A673 (cell line): ENCODE data around the gene P2RY6. TPM values are rescaled to one million over a fixed set of nuclear protein-coding genes. Genes with fewer than 3 reads are reported as not detected.

Experiments used
- BruUV-seq: library from RNA; stranded (reverse); fragments of 400-500 nt; replicated peaks from 2 replicates; lab custom pipeline; 2021; lab: Mats Ljungman, UMichigan
- CTCF ChIA-PET: fragments of 300-600 bp; sonication (Branson Sonifier 250); formaldehyde crosslinking; loops from one replicate; lab custom pipeline; 2022; ENCODE audit warnings: antibody characterized with exemption; lab: Charles Lee
- POLR2A ChIA-PET: fragments of 300-600 bp; sonication (Branson Sonifier 250); formaldehyde crosslinking; loops from one replicate; lab custom pipeline; 2022; ENCODE audit warnings: antibody characterized with exemption; ENCODE audit not compliant: low non-redundant PET; lab: Charles Lee
- DNase-seq: peaks from one replicate; pipeline ENCODE4 v3.0.0-alpha.2; 2015; ENCODE audit warnings: low spot score
- H3K27ac ChIP-seq: fragments of 200-600 bp; sonication (generic); 2 replicates; pipeline ENCODE4 v1.5.1; 2016; ENCODE audit warnings: mixed run types, low read depth, mild to moderate bottlenecking, mixed read lengths, antibody characterized with exemption, low read length; ENCODE audit not compliant: poor library complexity, severe bottlenecking
- H3K27me3 ChIP-seq: fragments of 200-600 bp; sonication (generic); replicated peaks from 2 replicates; pipeline ENCODE4 v1.6.1; 2017; ENCODE audit warnings: mixed run types, low read depth, mild to moderate bottlenecking, mixed read lengths, antibody characterized with exemption, low read length; ENCODE audit not compliant: insufficient read depth, poor library complexity
- H3K36me3 ChIP-seq: fragments of 200-600 bp; sonication (generic); 2 replicates; pipeline ENCODE4 v1.6.1; 2016; ENCODE audit warnings: mixed run types, mild to moderate bottlenecking, mixed read lengths, antibody characterized with exemption, low read length; ENCODE audit not compliant: insufficient read depth, poor library complexity, severe bottlenecking
- H3K4me1 ChIP-seq: fragments of 200-600 bp; sonication (generic); 2 replicates; pipeline ENCODE4 v1.6.1; 2017; ENCODE audit warnings: mixed run types, mild to moderate bottlenecking, mixed read lengths, antibody characterized with exemption, low read length; ENCODE audit not compliant: insufficient read depth, poor library complexity, severe bottlenecking
- H3K4me3 ChIP-seq: fragments of 200-600 bp; sonication (generic); 2 replicates; pipeline ENCODE4 v1.5.1; 2016; ENCODE audit warnings: low read depth, mixed run types, mild to moderate bottlenecking, mixed read lengths, low read length; ENCODE audit not compliant: poor library complexity, severe bottlenecking
- H3K9me3 ChIP-seq: fragments of 200-600 bp; sonication (generic); 2 replicates; pipeline ENCODE4 v1.6.1; 2016; ENCODE audit warnings: mixed run types, low read depth, mild to moderate bottlenecking, mixed read lengths, antibody characterized with exemption, low read length; ENCODE audit not compliant: poor library complexity, severe bottlenecking
- CTCF ChIP-seq: fragments of 300-800, 200-600 bp; sonication (generic); conservative IDR thresholded peaks from 2 replicates; pipeline ENCODE4 v1.5.1; 2017; ENCODE audit warnings: low read depth, mild to moderate bottlenecking, antibody characterized with exemption, low read length, moderate library complexity, mixed read lengths
- EZH2 ChIP-seq: fragments of 200-600 bp; sonication (generic); IDR thresholded peaks from 2 replicates; pipeline ENCODE4 v1.6.1; 2017; ENCODE audit warnings: borderline replicate concordance, low read depth, mild to moderate bottlenecking, mixed read lengths, antibody characterized with exemption, low read length; ENCODE audit not compliant: poor library complexity, severe bottlenecking
- intact Hi-C: fragments of 100-400 bp; cut with micrococcal nuclease; formaldehyde crosslinking; loops from one replicate; pipeline ENCODE4 v1.10.0; 2022; ENCODE audit not compliant: unreplicated experiment
- total RNA-seq: library from RNA; stranded (reverse); gene quantifications from 2 replicates; pipeline ENCODE4 v1.2.3, GENCODE V29; 2021

P2RY6 gene
- total RNA-seq, 1 experiment from 2014 or later, result 0.43 TPM

- no peaks in the 10 kb centered on the region for H3K36me3 ChIP-seq
- intact Hi-C loops, result no loop called here
- no peaks in the 10 kb centered on the region for H3K9me3 ChIP-seq
- H3K4me1 ChIP-seq, result peaks cover 41% of the 10 kb centered on the region
- H3K27me3 ChIP-seq, result no peaks in the 10 kb centered on the region
- TF ChIP-seq CTCF (no peak), EZH2 (no peak)
- CTCF ChIA-PET, result no interaction called here
- H3K27ac ChIP-seq, result peak overlapping the region; percentile 69
- POLR2A ChIA-PET, result no interaction called here
- DNase-seq, result no peak
- no TSS peak for BruUV-seq
- H3K4me3 ChIP-seq, result no peak overlapping the region
Observed at GRCh38 chr11:73322382-73323306, 50.5 kb downstream of the P2RY6 start.

- no peak for DNase-seq
- no TSS peak for BruUV-seq
- ChIA-PET POLR2A (no interaction called here), CTCF (no interaction called here)
- H3K27me3 ChIP-seq, result no peaks in the 10 kb centered on the region
- intact Hi-C loops, result no loop called here
- H3K9me3 ChIP-seq, result no peaks in the 10 kb centered on the region
- H3K36me3 ChIP-seq, result no peaks in the 10 kb centered on the region
- TF ChIP-seq CTCF (no peak), EZH2 (no peak)
- H3K27ac ChIP-seq, result peak overlapping the region; percentile 59
- H3K4me1 ChIP-seq, result peaks cover 36% of the 10 kb centered on the region
- no peak overlapping the region for H3K4me3 ChIP-seq
Observed at GRCh38 chr11:73323464-73323863, 51.3 kb downstream of the P2RY6 start.

GRCh38 chr11:73324116-73324515, 52.0 kb downstream of the P2RY6 start:
- no peak for DNase-seq
- BruUV-seq, result no TSS peak
- intact Hi-C loops, result no loop called here
- H3K27me3 ChIP-seq, result no peaks in the 10 kb centered on the region
- no peak overlapping the region for H3K4me3 ChIP-seq
- no peaks in the 10 kb centered on the region for H3K9me3 ChIP-seq
- ChIA-PET CTCF (no interaction called here), POLR2A (no interaction called here)
- no peak for TF ChIP-seq CTCF
- no peak for TF ChIP-seq EZH2
- no peaks in the 10 kb centered on the region for H3K36me3 ChIP-seq
- H3K4me1 ChIP-seq, result peaks cover 36% of the 10 kb centered on the region
- H3K27ac ChIP-seq, result peak overlapping the region; percentile 59
